ENCODE data around the gene FN1. TPM values are rescaled to one million over a fixed set of nuclear protein-coding genes. Genes with fewer than 3 reads are reported as not detected.

The FN1 gene
- total RNA-seq, 1 donor from 2014 or later, result not detected

GRCh38 chr2:215460682-215461382 is 25.0 kb upstream of the FN1 start:
- H3K9me3 Mint-ChIP-seq, result no peaks in the 10 kb centered on the region
- DNase-seq (no peak), ATAC-seq (ENCODE audit: low read depth) (no peak)
- no peak for TF ChIP-seq CTCF (IDR thresholded peaks at IDR 0.05)
- ChIA-PET CTCF (no interaction called here), POLR2A (no interaction called here)
- no peak overlapping the region for H3K4me3 Mint-ChIP-seq
- no peak overlapping the region for H3K27ac Mint-ChIP-seq
- no peaks in the 10 kb centered on the region for H3K36me3 Mint-ChIP-seq (ENCODE audit: low read depth)
- H3K4me1 Mint-ChIP-seq, result no peaks in the 10 kb centered on the region
- intact Hi-C loops (cut with micrococcal nuclease), result no loop called here
- H3K27me3 Mint-ChIP-seq, result peaks cover 5% of the 10 kb centered on the region

GRCh38 chr2:215455958-215456357 is 20.1 kb upstream of the FN1 start:
- intact Hi-C loops (cut with micrococcal nuclease), result loop anchor here (10.0 kb wide), 1 partner anchor 1209 kb away; no protein-coding TSS in a partner anchor
- Mint-ChIP-seq H3K27ac (no peak overlapping the region), H3K27me3 (peaks cover 15% of the 10 kb centered on the region), H3K4me1 (no peaks in the 10 kb centered on the region), H3K9me3 (no peaks in the 10 kb centered on the region), H3K36me3 (ENCODE audit: low read depth) (no peaks in the 10 kb centered on the region), H3K4me3 (no peak overlapping the region)
- no peak for DNase-seq
- CTCF ChIA-PET, result interaction anchor here (0.6 to 2.7 kb wide), 2 partner anchors 16 to 475 kb away, joined by 3 to 18 read pairs; no protein-coding TSS in a partner anchor
- POLR2A ChIA-PET, result no interaction called here
- no peak for TF ChIP-seq CTCF (IDR thresholded peaks at IDR 0.05)
- no peak for ATAC-seq (ENCODE audit: low read depth)

- no peaks in the 10 kb centered on the region for H3K4me1 Mint-ChIP-seq
- no peak overlapping the region for H3K4me3 Mint-ChIP-seq
- peaks cover 17% of the 10 kb centered on the region for H3K27me3 Mint-ChIP-seq
- DNase-seq (no peak), ATAC-seq (ENCODE audit: low read depth) (no peak)
- intact Hi-C loops (cut with micrococcal nuclease), result loop anchor here (1.0 to 10.0 kb wide), 4 partner anchors 374 to 1210 kb away; no protein-coding TSS in a partner anchor
- no peak overlapping the region for H3K27ac Mint-ChIP-seq
- peak; percentile 71 for TF ChIP-seq CTCF (IDR thresholded peaks at IDR 0.05)
- H3K9me3 Mint-ChIP-seq, result no peaks in the 10 kb centered on the region
- CTCF ChIA-PET, result interaction anchor here (0.8 to 2.7 kb wide), 4 partner anchors 12 to 477 kb away, joined by 3 to 18 read pairs (median 4); no protein-coding TSS in a partner anchor
- POLR2A ChIA-PET, result no interaction called here
- no peaks in the 10 kb centered on the region for H3K36me3 Mint-ChIP-seq (ENCODE audit: low read depth)
These were observed 18.8 kb upstream of the FN1 start for GRCh38 chr2:215454519-215455246.

- Mint-ChIP-seq H3K9me3 (no peaks in the 10 kb centered on the region), H3K4me1 (no peaks in the 10 kb centered on the region), H3K27ac (no peak overlapping the region), H3K4me3 (no peak overlapping the region), H3K36me3 (ENCODE audit: low read depth) (no peaks in the 10 kb centered on the region), H3K27me3 (peaks cover 21% of the 10 kb centered on the region)
- CTCF ChIA-PET, result interaction anchor here (0.8 to 1.1 kb wide), 2 partner anchors 376 to 478 kb away, joined by 3 to 4 read pairs; no protein-coding TSS in a partner anchor
- no peak for DNase-seq
- no peak for TF ChIP-seq CTCF (IDR thresholded peaks at IDR 0.05)
- POLR2A ChIA-PET, result no interaction called here
- no peak for ATAC-seq (ENCODE audit: low read depth)
- intact Hi-C loops (cut with micrococcal nuclease), result loop anchor here (10.0 kb wide), 1 partner anchor 1212 kb away; no protein-coding TSS in a partner anchor
These were observed 16.9 kb upstream of the FN1 start for GRCh38 chr2:215452725-215453124.
